GM18867 (cell line): ENCODE data around the gene ISCU.
"Not testable (repeated sequence)": the region's sequence is repeated elsewhere in the genome, so short reads cannot be mapped to it uniquely, and the experiment has no call there.

ENCODE experiments used
- ATAC-seq: cut with Tn5 transposase; IDR thresholded peaks from one replicate; pipeline ENCODE4 v1.9.1; 2021; ENCODE audit warnings: mild to moderate bottlenecking, moderate library complexity; ENCODE audit not compliant: unreplicated experiment

The ISCU gene

DNA sequence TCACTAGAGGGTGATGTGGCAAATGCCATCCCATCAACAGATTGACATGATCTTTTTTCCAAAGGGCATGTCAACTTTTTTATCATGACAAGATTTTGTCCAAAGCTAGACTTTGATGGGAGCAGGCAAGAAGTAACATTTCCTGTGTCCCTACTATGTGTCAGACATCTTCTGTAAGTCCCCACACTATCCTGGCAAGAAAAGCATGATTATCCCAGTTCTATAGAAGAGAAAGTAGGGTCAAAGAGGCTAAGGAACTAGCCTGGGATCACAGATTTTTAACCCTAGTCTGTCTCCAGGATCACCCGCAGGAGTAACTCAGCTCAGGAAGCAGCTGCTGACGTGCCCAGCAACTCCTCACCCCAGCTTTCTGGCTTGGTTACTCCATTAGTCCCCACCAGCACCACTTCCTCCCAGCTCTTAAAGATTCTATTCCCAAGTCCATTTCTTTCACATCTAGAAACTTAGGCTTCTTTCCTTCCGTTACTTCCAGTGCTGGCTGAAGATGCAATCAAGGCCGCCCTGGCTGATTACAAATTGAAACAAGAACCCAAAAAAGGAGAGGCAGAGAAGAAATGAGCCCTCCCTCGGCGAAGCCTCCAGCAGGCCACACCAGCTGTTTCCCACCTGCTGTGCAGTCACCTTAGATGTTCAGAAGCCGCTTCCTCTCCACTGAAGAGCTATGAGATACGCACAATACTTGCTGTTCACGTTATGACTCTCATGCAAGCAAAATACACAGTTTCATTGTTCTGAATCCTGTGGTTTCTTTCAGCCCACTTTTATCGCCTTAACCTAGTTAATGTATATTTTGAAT, 6.2 kb downstream of the ISCU start:
- ATAC-seq: peak; percentile 75

DNA sequence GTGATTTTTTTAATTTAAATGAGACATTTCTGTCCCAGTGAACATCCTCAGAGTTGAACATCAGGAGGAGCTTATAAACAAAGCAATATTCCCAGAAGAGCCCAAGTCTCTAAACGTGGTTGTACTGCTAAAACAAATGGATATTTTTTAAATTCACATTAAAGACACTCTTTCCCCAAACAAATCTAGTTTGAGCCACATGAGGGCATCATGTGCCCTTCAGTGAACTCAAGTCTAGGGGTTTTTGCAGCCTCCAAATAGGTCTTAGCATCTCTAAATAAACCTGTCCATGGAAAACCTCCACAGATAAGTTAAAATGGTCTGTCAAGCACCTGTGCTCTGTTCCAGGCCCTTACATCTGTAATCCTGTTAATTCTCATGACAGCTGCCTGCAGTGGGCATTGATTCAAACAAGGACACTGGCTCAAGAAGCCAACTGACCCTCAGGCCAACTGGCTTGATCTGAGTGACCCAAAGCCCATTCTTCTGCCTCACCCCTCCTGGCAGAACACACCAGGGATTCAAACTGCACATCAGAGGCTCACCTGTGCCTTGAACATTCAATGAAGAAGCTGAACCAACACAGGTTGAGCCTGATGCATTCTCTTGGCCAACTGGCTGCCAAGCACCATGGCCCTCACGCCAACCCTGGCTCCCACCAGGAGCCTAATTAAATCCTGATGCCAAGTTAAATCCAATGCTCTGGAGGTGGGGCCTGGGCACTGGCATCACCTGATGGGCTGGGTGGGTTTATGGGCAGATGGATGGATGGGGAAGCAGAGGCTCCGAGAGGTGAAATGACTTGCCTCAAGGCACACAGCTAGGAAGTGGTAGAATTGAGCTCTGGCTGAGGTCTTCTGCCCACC, 8.6 kb downstream of the ISCU start:
- ATAC-seq: no peak

DNA sequence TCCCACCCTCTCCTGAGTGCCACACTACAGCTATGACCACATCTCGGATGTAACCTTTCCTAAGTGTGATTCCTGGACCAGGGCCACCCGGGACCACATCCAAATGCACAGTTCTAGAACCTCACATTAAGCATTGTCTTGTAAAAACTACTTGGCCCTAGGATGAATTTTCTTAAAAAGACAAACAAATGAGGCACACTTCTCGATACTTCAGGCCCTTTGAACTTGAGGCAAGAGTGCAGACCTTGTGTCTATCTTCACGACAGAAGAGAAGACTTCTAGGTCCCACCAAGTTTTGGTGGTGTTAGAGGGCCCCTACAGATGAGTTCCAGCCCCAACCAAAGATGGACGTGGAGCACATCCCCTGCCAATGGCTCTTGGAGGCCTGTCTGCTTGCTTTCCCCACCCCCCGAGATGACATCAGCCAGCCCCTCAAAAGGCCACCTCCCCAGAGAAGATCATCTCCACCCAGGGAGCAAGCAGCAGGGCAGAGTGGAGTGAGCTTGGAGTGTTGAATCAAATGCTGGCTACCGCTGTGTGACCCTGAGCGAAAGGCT, 9.3 kb downstream of the ISCU start:
- no peak for ATAC-seq

DNA sequence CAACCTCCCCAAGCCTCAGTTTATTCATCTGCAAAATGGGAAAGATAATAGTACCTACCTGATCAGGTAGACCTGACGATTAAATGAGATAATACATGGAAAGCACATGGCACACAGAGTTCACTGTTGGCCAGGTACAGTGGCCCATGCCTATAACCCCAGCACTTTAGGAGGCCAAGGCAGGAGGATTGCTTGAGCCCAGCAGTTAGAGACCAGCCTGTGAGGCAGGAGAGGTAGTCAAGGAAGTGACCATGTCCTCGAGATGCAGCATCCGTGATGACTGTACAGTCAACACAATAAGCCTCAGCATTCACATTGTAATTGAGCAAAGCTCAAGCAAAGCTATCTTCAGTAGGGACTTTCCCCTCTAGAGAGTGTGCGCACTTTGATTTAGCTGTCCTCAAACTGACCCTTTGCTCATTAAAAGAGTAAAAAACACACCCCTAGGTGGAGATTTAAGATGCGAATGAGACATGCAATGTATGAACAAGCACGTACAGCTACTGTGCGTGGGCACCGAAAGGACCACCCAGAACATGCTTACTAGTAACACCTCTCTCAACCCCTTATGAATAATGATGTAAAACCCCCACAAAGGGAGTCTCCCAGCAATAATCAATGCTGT, 9.9 kb downstream of the ISCU start:
- ATAC-seq: no peak

DNA sequence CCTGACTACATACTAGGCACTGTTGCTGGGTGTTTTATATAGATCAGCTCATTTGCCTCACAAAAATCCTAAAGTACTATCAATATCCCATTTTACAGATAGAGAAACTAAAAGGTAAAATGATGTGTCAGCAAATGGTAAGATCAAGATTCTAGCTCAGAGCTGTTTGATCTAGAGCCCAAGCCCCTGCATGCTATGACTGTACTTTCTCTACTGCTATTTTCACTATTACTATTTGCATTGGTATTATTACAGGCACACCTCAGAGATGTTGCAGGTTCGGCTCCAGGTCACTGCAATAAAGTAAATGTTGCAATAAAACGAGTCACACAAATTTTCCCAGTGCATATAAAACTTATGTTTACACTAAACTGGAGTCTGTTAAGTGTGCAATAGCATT, 10.9 kb downstream of the ISCU start:
- no peak for ATAC-seq

DNA sequence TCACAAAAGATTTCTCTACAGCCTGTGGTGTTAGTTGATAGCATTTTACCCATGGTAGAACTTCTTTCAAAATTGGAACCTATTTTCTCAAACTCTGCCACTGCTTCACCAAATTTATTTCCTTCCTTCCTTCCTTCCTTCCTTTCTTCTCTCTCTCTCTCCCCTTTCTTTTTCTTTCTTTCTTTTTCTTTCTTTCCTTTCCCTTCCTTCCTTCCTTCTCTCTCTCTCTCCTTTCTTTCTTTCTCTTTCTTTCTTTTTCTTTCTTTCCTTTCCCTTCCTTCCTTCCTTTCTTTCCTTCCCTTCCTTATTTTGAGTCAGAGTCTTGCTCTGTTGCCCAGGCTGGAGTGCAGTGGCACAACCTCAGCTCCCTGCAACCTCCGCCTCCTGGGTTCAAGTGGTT, 11.9 kb downstream of the ISCU start:
- not testable (repeated sequence) for ATAC-seq

DNA sequence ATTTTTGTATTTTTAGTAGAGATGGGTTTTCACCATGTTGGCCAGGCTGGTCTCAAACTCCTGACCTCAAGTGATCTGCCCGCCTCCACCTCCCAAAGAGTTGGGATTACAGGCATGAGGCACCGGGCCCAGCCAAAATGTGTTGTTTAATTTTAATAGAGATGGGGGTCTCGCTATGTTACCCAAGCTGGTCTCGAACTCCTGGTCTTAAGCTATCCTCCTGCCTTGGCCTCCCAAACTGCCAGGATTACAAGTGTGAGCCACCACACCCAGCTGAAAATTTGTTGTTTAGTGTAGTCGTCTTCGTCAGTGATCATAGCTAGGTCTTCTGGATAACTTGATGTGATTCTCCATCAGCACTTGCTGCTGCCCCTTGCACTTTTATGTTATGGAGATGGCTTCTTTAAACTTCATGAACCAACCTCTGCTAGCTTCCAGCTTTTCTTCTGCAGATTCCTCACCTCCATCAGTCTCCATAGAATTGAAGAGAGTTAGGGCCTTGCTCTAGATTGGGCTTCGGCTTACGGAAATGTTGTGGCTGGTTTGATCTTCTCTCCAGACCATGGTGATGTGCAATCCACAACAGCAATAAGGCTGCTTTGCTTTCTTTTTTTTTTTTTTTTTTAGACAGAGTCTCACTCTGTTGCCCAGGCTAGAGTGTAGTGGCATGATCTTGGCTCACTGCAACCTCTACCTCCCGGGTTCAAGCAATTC, 13.0 kb downstream of the ISCU start:
- ATAC-seq: no peak

DNA sequence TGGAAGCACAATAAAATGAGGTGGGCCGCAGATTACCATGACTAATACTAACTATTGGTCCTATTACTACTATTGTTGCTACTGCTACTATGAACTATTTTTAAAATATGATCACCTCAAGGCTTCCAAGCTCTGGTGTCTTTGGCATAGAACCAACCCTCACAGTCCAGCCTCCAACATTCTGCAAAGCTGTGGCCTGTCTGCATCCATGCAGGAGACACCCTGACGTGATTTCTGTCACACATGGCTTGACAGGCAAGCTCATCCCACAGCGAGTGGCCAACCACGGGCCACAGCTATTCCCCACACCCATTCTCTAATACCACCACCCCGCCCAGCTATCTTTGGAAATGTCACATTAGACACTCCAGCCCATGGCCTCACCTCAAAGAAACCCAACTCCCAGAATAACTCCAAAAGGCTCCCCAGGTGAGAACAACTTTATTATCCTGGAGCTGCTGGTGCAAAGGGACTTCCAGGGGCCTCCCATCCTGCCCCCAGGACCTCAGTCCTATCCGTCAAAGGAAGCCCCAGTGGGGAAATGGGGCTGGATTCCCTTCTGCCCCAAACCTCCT, 14.4 kb downstream of the ISCU start:
- no peak for ATAC-seq

DNA sequence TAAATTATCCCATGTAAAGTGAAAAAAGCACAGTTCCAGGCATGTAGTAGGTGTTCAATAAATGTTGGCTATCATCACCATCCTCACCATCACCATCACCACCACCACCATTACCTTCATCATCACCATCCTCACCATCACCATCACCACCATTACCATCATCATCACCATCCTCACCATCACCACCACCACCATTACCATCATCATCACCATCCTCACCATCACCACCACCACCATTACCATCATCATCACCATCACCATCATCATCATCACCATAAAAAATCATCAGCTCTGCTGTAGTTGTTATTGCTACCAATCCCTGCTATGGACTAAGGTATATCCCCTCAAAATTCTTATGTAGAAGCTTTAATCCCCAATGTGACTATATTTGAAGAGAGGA, 15.1 kb downstream of the ISCU start:
- no peak for ATAC-seq

DNA sequence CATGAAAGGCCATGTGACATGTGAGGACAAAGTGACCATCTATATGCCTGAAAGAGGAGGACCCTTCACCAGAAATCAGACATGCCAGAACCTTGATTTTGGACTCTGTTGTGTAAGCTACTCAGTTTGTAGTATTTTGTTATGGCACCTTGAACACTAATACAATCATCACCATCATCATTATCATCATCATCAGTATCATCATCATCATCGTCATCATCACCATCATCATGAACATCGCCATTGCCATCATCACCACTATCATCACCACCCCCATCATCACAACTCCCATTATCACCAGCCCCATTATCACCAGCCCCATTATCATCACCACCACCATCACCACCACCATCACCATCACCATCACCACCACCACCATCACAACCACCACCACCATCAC, 15.9 kb downstream of the ISCU start:
- ATAC-seq: no peak

DNA sequence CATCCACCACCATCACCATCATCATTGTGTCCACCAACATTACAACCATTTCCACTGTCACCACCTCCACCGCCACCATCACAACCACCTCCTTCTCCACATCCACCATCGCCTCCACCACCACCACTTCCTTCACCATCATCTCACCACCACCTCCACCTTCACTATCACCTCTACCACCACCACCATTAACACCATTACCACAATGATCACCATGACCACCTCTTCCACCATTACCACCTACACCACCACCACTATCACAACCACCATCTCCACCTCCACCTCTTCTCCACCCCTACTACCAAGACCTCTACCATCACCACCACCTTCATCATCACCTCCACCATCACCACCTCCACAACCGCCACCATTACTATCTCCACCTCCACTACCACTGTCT, 16.4 kb downstream of the ISCU start:
- no peak for ATAC-seq

DNA sequence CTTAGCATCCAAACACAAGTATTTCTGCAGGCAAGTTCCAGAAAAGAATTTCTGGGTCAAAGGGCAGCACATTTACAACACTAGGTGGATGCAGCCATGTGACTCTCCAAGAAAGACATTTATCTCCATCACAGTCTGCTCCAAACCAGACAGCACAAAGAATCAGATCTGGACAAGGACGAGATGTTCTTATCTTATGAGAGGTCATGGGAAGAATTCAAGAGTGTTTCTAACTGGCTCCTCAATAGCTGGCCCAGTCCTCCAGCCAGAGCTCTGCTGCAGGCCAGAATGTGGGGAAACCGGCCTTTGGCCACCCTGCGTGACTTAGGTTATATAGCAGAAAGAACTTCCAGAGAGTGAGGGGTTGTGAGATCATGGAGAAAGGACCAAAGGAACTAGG, 18.1 kb downstream of the ISCU start:
- no peak for ATAC-seq

DNA sequence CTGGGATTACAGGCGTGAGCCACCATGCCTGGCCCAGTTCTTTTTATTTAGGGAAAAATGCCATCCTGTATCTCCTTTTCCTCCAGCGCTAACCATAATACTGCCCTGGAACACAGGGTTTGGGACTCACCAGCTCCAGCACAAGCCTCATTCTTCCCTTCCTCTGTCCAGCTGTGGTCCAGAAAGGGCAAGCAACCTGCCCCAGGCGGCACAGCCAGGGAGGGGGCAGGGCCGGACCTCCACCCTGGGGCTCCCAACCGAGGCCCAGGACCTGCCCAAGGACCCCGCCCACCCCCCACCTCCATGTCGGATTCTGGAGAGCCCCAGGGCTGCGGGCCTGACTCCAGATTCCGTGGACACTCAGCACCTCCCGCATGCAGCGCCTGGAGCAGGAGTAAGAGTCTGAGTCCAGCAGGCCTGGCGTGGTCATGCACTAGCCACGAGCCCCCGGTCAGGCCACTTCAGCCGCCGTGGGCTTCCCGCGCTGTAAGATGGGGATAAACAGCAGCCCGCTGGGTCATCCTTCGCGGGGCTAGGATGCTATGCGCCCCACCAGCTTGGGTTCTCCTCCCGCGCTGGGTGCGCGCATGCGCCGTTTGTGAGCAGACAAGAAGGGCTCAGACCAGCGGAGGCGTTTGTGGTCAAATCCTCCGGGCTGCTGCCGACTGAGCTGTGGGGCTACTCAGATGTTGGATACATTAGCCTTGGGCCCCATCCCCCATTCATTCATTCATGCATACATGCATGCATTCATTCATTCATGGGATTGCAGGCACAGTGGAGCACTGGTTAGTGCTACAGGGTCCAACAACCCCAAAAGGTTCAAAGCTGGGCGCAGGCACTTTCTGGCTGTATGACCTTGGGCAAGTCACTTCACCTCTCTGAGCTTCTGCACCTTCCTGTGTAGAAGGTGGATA, 19.2 kb downstream of the ISCU start:
- no peak for ATAC-seq

DNA sequence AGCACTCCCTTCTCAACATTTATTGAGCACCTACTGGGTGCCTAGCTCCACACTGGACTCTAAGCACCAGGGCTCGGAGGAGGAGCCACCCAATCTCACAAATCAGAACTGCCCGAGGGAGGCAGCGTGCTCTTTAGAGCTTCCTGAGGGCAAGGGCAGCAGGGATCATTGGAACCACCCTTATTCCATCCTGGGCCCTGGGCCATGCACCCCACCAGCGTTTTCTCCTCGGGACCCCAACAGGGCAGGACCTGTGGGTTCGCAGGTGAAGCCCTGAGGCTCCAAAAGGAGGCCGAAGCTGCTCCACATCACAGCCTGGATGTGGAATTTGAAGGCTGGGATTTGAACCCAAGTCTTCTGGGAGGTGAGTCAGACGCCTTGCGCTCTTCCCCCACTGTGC, 20.1 kb downstream of the ISCU start:
- ATAC-seq: no peak

DNA sequence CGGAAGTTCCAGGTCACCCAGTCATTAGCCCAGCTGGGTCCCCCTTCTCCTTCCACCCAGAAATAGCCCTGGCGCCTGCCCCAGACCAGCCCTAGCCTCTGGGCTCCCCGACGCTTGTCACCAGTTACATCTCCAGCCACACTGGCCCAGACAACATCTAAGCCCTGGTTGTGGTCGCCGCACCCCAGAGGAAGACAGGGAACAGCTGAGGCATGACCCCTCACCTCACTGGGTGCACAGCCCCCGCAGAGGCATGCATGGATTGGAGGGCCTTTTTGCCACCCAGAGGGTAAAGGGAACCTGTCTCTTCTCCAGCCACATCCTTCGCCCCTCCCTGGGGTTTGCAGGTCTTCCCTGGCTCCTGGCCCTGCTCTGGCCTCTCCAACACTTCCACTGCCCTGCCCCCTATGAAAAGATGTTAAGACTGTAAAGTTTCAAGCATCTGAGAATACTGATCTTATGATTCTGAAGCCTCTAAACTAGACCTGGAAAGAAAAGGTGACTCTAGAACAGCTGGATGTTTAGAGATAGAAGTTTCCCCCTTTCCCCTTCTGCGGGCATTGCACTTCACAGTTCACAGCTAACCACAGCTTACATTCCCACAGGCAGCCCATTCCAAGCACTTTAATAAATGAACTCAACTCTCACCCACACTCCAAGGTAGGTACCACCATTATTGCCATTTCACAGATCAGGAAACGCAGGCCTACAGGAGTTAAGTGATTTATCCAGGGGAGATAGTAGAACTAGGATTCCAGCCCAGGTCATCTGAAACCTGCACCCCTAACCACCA, 20.8 kb downstream of the ISCU start:
- ATAC-seq: no peak

DNA sequence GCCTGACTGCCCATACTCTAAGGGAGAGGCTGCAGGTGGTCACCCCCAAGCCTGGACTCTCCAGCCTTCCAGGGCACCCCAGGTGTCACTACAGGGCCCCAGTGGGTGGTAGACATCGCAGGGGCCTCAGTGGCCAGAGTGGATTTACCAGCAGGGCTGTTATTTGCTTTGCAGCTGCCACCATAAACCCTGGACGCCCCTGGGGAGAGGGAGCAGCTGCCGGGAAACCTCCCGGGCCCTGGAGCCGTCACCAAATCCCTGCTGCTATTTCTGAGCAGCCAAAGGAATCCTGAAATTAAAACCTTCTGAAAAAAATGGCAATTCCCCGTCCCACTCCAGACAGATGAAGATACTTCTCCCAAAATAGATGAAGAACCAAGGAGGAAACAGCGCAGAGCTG, 21.6 kb downstream of the ISCU start:
- ATAC-seq: no peak

DNA sequence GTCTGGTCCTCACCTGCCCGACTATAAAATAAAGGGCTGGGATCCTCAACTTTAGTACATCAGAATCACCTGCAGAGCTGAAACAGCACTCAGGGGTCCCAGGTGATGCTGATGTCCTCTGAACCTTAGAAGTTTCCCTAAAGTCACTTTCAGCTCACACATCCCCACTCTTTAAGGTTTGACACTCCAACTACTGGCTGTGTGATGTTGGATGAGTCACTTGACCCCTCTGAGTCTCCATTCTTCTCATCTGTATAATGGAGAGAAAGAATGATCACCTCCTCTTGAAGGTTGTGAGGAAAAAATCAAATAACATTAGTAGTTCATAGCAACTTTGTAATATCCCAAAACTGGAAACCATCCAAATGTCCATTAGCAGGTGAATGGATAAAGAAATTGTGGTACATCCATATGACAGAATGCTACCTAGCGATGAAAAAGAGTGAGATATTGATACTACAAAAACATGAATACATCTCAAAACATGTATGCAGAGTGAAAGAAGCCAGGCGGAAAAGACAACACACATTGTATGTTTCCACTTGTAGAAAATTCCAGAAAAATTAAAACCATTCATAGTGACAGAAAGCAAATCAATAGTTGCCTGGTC, 22.2 kb downstream of the ISCU start:
- no peak for ATAC-seq

DNA sequence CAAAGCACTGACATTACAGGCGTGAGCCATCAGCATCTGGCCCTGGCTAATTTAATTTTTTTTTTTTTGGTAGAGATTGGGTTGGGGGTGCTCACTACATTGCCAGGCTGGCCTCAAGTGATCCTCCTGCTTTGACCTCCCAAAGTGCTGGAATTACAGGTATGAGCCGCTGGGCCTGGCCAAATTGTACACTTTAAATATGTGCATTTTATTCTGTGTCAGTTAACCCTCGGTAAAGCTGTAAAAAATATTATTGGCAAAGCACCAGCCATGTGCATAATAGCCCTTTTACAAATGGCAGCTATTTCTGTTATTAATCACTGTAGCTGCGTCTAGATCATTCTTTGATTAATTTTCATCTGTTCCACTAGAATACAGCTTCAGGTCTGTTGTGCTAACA, 23.5 kb downstream of the ISCU start:
- no peak for ATAC-seq
